HCT116 (cell line): ENCODE measurements around the gene POP5. TPM values are rescaled to one million over a fixed set of nuclear protein-coding genes. Genes with fewer than 3 reads are reported as not detected.

ENCODE experiments used
- ATAC-seq: fragments of 200-7000 bp; cut with Tn5 transposase; 2 replicates; pipeline ENCODE4 v1.9.1; 2020; ENCODE audit warnings: mild to moderate bottlenecking, moderate library complexity
- BruUV-seq: library from RNA; stranded (reverse); fragments of 400-500 nt; replicated peaks from 2 replicates; lab custom pipeline; 2021; lab: Mats Ljungman, UMichigan
- CTCF ChIA-PET: fragments of 300-600 bp; sonication (Branson Sonifier 250); formaldehyde crosslinking; loops from one replicate; lab custom pipeline; 2021; ENCODE audit warnings: antibody characterized with exemption; lab: Charles Lee
- POLR2A ChIA-PET: fragments of 300-600, 350-600 bp; sonication (Branson Sonifier 250); formaldehyde crosslinking; loops from one replicate; lab custom pipeline; 2021; ENCODE audit warnings: antibody characterized with exemption; lab: Charles Lee
- RAD21 ChIA-PET, 2 experiments: fragments of 300-600 bp; sonication (Branson Sonifier 250); formaldehyde crosslinking; loops; one replicate each; lab custom pipeline; 2023; ENCODE audit warnings: low total read pairs in 2 of 2; ENCODE audit not compliant: uncharacterized antibody in 2 of 2, unreplicated experiment in 2 of 2, low non-redundant PET in 1 of 2; lab: Charles Lee
- DNase-seq: peaks from one replicate; pipeline ENCODE4 v3.0.0-alpha.2; 2010; ENCODE audit warnings: low read depth, low spot score
- H2AFZ ChIP-seq: fragments of 200-600 bp; shearing (Covaris generic), sonication (generic); 2 replicates; pipeline ENCODE4 v1.6.1; 2017; ENCODE audit warnings: low read depth, mixed run types, mixed read lengths, antibody characterized with exemption, low read length; ENCODE audit not compliant: poor library complexity, severe bottlenecking
- H3K27ac ChIP-seq: 2 replicates; pipeline ENCODE4 v1.5.1; 2012; ENCODE audit warnings: low read depth, low read length
- H3K27me3 ChIP-seq: fragments of 200-600 bp; sonication (generic); 2 replicates; pipeline ENCODE4 v1.6.1; 2016; ENCODE audit warnings: mixed run types, low read length, mixed read lengths; ENCODE audit not compliant: insufficient read depth
- H3K36me3 ChIP-seq, 2 experiments: fragments of 200-500 bp in 1 of 2; fragments of 200-600 bp in 1 of 2; sonication (Bioruptor generic) in 1 of 2; sonication (generic) in 1 of 2; 2 replicates each; pipeline versions ENCODE4 v1.5.1 to v1.6.1; 2014 to 2016; ENCODE audit warnings: low read length in 2 of 2, inconsistent platforms in 1 of 2, mixed read lengths in 1 of 2, mixed run types in 1 of 2; ENCODE audit not compliant: insufficient read depth in 2 of 2, control insufficient read depth in 1 of 2
- H3K4me1 ChIP-seq, 2 experiments: fragments of 200-600 bp in 1 of 2; sonication (generic) in 1 of 2; 2 replicates each; pipeline versions ENCODE4 v1.5.1 to v1.6.1; 2012 to 2017; ENCODE audit warnings: low read length in 2 of 2, inconsistent platforms in 1 of 2, mild to moderate bottlenecking in 1 of 2, mixed read lengths in 1 of 2, mixed run types in 1 of 2, moderate library complexity in 1 of 2; ENCODE audit not compliant: insufficient read depth in 2 of 2, control insufficient read depth in 1 of 2
- H3K4me2 ChIP-seq: fragments of 200-600 bp; sonication (generic); 2 replicates; pipeline ENCODE4 v1.6.1; 2017; ENCODE audit warnings: mixed run types, low read length, mixed read lengths
- H3K4me3 ChIP-seq, 2 experiments: fragments of 200-600 bp in 1 of 2; sonication (generic) in 1 of 2; replicated peaks in 1 of 2; 2 replicates each; pipeline ENCODE4 v1.5.1; 2011 to 2016; ENCODE audit warnings: low read length in 2 of 2, control low read depth in 1 of 2, low read depth in 1 of 2, mild to moderate bottlenecking in 1 of 2, mixed read lengths in 1 of 2, mixed run types in 1 of 2
- H3K79me2 ChIP-seq: fragments of 200-600 bp; sonication (generic); 2 replicates; pipeline ENCODE4 v1.6.1; 2017; ENCODE audit warnings: mild to moderate bottlenecking, mixed run types, low read length, moderate library complexity, mixed read lengths; ENCODE audit not compliant: insufficient read depth
- H3K9ac ChIP-seq: fragments of 200-600 bp; sonication (generic); 2 replicates; pipeline ENCODE4 v1.6.1; 2016; ENCODE audit warnings: low read length, mixed read lengths
- H3K9me2 ChIP-seq: fragments of 200-600 bp; sonication (generic), shearing (Covaris generic); 2 replicates; pipeline ENCODE4 v1.6.1; 2017; ENCODE audit warnings: mixed run types, mild to moderate bottlenecking, moderate library complexity; ENCODE audit not compliant: insufficient read depth
- H3K9me3 ChIP-seq, 2 experiments: fragments of 200-500 bp in 1 of 2; fragments of 200-600 bp in 1 of 2; sonication (Bioruptor generic) in 1 of 2; sonication (generic) in 1 of 2; 2 replicates each; pipeline ENCODE4 v1.6.1; 2014 to 2017; ENCODE audit warnings: low read length in 2 of 2, mixed read lengths in 2 of 2, inconsistent platforms in 1 of 2, low read depth in 1 of 2, mild to moderate bottlenecking in 1 of 2, mixed run types in 1 of 2, moderate library complexity in 1 of 2; ENCODE audit not compliant: control insufficient read depth in 1 of 2, insufficient read depth in 1 of 2
- H4K20me1 ChIP-seq: fragments of 200-600 bp; sonication (generic), shearing (Covaris generic); 2 replicates; pipeline ENCODE4 v1.6.1; 2017; ENCODE audit warnings: mixed run types, mild to moderate bottlenecking, moderate library complexity; ENCODE audit not compliant: insufficient read depth
- ATF3 ChIP-seq: IDR thresholded peaks from 2 replicates; pipeline ENCODE4 v1.6.1; 2012
- CBX3 ChIP-seq: IDR thresholded peaks from 2 replicates; pipeline ENCODE4 v1.6.1; 2012; ENCODE audit warnings: low read depth
- CEBPB ChIP-seq: IDR thresholded peaks from 2 replicates; pipeline ENCODE4 v1.6.1; 2012; ENCODE audit warnings: low read depth
- CTCF ChIP-seq, 3 experiments: fragments of 200-600 bp in 1 of 3; sonication (generic) in 1 of 3; IDR thresholded peaks in 2 of 3; conservative IDR thresholded peaks in 1 of 3; 2 replicates each; pipeline ENCODE4 v1.5.1; 2012 to 2017; ENCODE audit warnings: low read depth in 2 of 3, low read length in 2 of 3, antibody characterized with exemption in 1 of 3, borderline replicate concordance in 1 of 3, control low read depth in 1 of 3, mild to moderate bottlenecking in 1 of 3, mixed read lengths in 1 of 3, mixed run types in 1 of 3, moderate library complexity in 1 of 3; ENCODE audit not compliant: insufficient read depth in 1 of 3
- EGR1 ChIP-seq: IDR thresholded peaks from 2 replicates; pipeline ENCODE4 v1.6.1; 2012; ENCODE audit warnings: low read depth
- ELF1 ChIP-seq: IDR thresholded peaks from 2 replicates; pipeline ENCODE4 v1.6.1; 2012; ENCODE audit warnings: low read depth, borderline replicate concordance
- EZH2phosphoT487 ChIP-seq: fragments of 200-600 bp; IDR thresholded peaks from 2 replicates; pipeline ENCODE4 v1.6.1; 2018; ENCODE audit warnings: antibody characterized with exemption, borderline replicate concordance
- FOSL1 ChIP-seq: IDR thresholded peaks from 2 replicates; pipeline ENCODE4 v1.6.1; 2012; ENCODE audit warnings: low read depth
- JUND ChIP-seq: IDR thresholded peaks from 2 replicates; pipeline ENCODE4 v1.6.1; 2012
- SIN3A ChIP-seq: IDR thresholded peaks from 2 replicates; pipeline ENCODE4 v1.6.1; 2012; ENCODE audit warnings: low read depth
- SRF ChIP-seq: IDR thresholded peaks from 2 replicates; pipeline ENCODE4 v1.6.1; 2012; ENCODE audit warnings: low read depth
- TCF7L2 ChIP-seq: IDR thresholded peaks from 2 replicates; pipeline ENCODE4 v1.7.0; 2011; ENCODE audit warnings: borderline replicate concordance, inconsistent platforms; ENCODE audit not compliant: insufficient read depth, insufficient read length; ENCODE audit errors: extremely low read depth
- YY1 ChIP-seq: IDR thresholded peaks from 2 replicates; pipeline ENCODE4 v1.6.1; 2011; ENCODE audit warnings: low read length, low read depth, moderate library complexity, mild to moderate bottlenecking; ENCODE audit not compliant: insufficient replicate concordance; ENCODE audit errors: extremely low read depth
- ZNF274 ChIP-seq: fragments of 200-500 bp; sonication (Bioruptor generic); IDR thresholded peaks from 2 replicates; pipeline ENCODE4 v1.6.1; 2014; ENCODE audit warnings: mild to moderate bottlenecking, low read depth, low read length, inconsistent platforms
- intact Hi-C: fragments of 100-400 bp; cut with micrococcal nuclease; formaldehyde crosslinking; loops from 2 replicates; pipeline ENCODE4 v1.10.0; 2022
- total RNA-seq: library from RNA; stranded (reverse); gene quantifications from one replicate; pipeline ENCODE4 v1.2.1, GENCODE V29; 2021; ENCODE audit not compliant: unreplicated experiment

POP5 gene
- total RNA-seq, 1 experiment from 2014 or later = 66.9 TPM

GRCh38 chr12:120630104-120630892, 49.1 kb upstream of the POP5 start:
- CTCF ChIA-PET = no interaction called here
- ATAC-seq = no peak
- no TSS peak for BruUV-seq

DNA sequence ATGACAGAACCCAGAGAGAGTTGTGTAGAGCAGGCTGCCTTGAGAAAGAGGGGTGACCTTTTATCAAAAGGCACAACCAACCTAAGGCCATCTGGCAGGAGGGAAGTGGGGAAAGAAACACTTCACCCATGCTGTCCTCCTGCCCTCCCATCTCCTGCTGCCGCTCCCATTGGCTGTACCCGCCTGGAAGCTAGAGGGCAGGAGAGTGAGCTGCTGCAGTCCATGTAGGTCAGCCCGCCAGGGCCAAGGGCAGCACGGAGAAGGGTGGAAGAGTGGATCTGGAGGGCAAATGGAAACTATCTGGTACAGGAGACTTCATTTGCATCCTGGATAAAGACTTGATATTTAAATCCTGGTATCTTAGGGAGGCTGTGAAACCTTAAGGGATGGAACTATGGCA, 47.7 kb upstream of the POP5 start:
- ChIA-PET RAD21 (no interaction called here), CTCF (interaction anchor here (1.0 to 1.4 kb wide), 3 partner anchors 17 to 52 kb away, joined by 3 to 4 read pairs (median 3); no protein-coding TSS in a partner anchor), POLR2A (no interaction called here)
- no peaks in the 10 kb centered on the region for H3K9me3 ChIP-seq
- no TSS peak for BruUV-seq
- ATAC-seq = peak; percentile 69
- DNase-seq = no peak
- no peaks in the 10 kb centered on the region for H3K79me2 ChIP-seq
- peaks cover 3 to 12% of the 10 kb centered on the region in 2 experiments; a peak in 2 of 4 replicates for H3K4me1 ChIP-seq
- H3K4me3 ChIP-seq = no peak overlapping the region
- H3K9ac ChIP-seq = no peak overlapping the region
- no peak overlapping the region for H2AFZ ChIP-seq
- no peaks in the 10 kb centered on the region for H3K36me3 ChIP-seq
- no peaks in the 10 kb centered on the region for H3K27me3 ChIP-seq
- no peaks in the 10 kb centered on the region for H3K9me2 ChIP-seq
- H3K27ac ChIP-seq = no peak overlapping the region
- H3K4me2 ChIP-seq = no peak overlapping the region
- intact Hi-C loops = no loop called here
- no peaks in the 10 kb centered on the region for H4K20me1 ChIP-seq
- TF ChIP-seq CEBPB (no peak), SIN3A (no peak), ZNF274 (no peak), EZH2phosphoT487 (no peak), JUND (no peak), CTCF (IDR thresholded peaks at IDR 0.05 in 2 of 3, conservative IDR thresholded peaks at IDR 0.05 in 1 of 3; ENCODE audit: borderline replicate concordance in 1 of 3, insufficient read depth in 1 of 3, low read depth in 2 of 3, low read length in 2 of 3) (peak; percentile 21 to 53 (median 35); a peak in 4 of 6 replicates), ATF3 (no peak), FOSL1 (no peak), ELF1 (no peak), YY1 (no peak), EGR1 (no peak), CBX3 (no peak), SRF (no peak), TCF7L2 (no peak)

More at GRCh38 chr12:120630104-120630892, 49.1 kb upstream of the POP5 start:
- H3K9me3 ChIP-seq = no peaks in the 10 kb centered on the region
- TF ChIP-seq SIN3A = no peak
- TF ChIP-seq SRF = no peak
- TF ChIP-seq ZNF274 = no peak
- TF ChIP-seq EGR1 = no peak
- no peak for TF ChIP-seq CEBPB
- ChIA-PET RAD21 (no interaction called here), POLR2A (no interaction called here)
- no peaks in the 10 kb centered on the region for H3K79me2 ChIP-seq
- no peak for DNase-seq
- no peak overlapping the region for H2AFZ ChIP-seq
- no peaks in the 10 kb centered on the region for H4K20me1 ChIP-seq
- no peaks in the 10 kb centered on the region for H3K36me3 ChIP-seq
- no peaks in the 10 kb centered on the region for H3K27me3 ChIP-seq
- peaks cover 3 to 12% of the 10 kb centered on the region in 2 experiments; a peak in 2 of 4 replicates for H3K4me1 ChIP-seq
- no peak overlapping the region for H3K4me3 ChIP-seq
- no peak overlapping the region for H3K27ac ChIP-seq
- no peaks in the 10 kb centered on the region for H3K9me2 ChIP-seq
- H3K4me2 ChIP-seq = no peak overlapping the region
- intact Hi-C loops = no loop called here
- no peak overlapping the region for H3K9ac ChIP-seq
